ENCODE results near the gene DNASE1L1.

- TF ChIP-seq, protein P1, sequence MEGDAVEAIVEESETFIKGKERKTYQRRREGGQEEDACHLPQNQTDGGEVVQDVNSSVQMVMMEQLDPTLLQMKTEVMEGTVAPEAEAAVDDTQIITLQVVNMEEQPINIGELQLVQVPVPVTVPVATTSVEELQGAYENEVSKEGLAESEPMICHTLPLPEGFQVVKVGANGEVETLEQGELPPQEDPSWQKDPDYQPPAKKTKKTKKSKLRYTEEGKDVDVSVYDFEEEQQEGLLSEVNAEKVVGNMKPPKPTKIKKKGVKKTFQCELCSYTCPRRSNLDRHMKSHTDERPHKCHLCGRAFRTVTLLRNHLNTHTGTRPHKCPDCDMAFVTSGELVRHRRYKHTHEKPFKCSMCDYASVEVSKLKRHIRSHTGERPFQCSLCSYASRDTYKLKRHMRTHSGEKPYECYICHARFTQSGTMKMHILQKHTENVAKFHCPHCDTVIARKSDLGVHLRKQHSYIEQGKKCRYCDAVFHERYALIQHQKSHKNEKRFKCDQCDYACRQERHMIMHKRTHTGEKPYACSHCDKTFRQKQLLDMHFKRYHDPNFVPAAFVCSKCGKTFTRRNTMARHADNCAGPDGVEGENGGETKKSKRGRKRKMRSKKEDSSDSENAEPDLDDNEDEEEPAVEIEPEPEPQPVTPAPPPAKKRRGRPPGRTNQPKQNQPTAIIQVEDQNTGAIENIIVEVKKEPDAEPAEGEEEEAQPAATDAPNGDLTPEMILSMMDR (conservative IDR thresholded peaks at IDR 0.05; ENCODE audit: low read length), result no peak
- TF ChIP-seq EZH2phosphoT487 (IDR thresholded peaks at IDR 0.05; ENCODE audit: borderline replicate concordance), result no peak
These were observed 34.4 kb upstream of the DNASE1L1 start for GRCh38 chrX:154443479-154443910.
